Uterus (tissue), 4 donors: Measurements from ENCODE around the gene KRTAP10-9. TPM values are rescaled to one million over a fixed set of nuclear protein-coding genes. Genes with fewer than 3 reads are reported as not detected.

Source experiments
- DNase-seq, 2 donors: peaks; one replicate each; pipeline ENCODE4 v3.0.0-alpha.2; 2019 to 2020
- H3K27ac ChIP-seq, 2 donors: fragments of 200-600 bp; sonication (generic); 1 replicate in 1 of 2; 2 replicates in 1 of 2; pipeline ENCODE4 v1.5.1; 2016 to 2018
- H3K27me3 ChIP-seq, 2 donors: fragments of 200-600 bp; sonication (generic); one replicate each; pipeline ENCODE4 v1.5.1; 2018 to 2019; ENCODE audit warnings: control low read depth in 1 of 2
- H3K36me3 ChIP-seq, 2 donors: fragments of 200-600 bp; sonication (generic); one replicate each; pipeline ENCODE4 v1.5.1; 2019; ENCODE audit warnings: control low read depth in 1 of 2
- H3K4me1 ChIP-seq, 2 donors: fragments of 200-600 bp; sonication (generic); one replicate each; pipeline ENCODE4 v1.5.1; 2018 to 2019; ENCODE audit warnings: control low read depth in 1 of 2
- H3K4me3 ChIP-seq, 2 donors: fragments of 200-600 bp; sonication (generic); 1 replicate in 1 of 2; 2 replicates in 1 of 2; pipeline ENCODE4 v1.5.1; 2018 to 2019; ENCODE audit warnings: mild to moderate bottlenecking in 1 of 2
- H3K9me3 ChIP-seq, 2 donors: fragments of 200-600 bp; sonication (generic); one replicate each; pipeline ENCODE4 v1.5.1; 2019; ENCODE audit warnings: control low read depth in 1 of 2
- POLR2A ChIP-seq, 2 donors: fragments of 450-650 bp; IDR thresholded peaks; one replicate each; pipeline ENCODE4 v1.6.1; 2016; ENCODE audit warnings: antibody characterized with exemption in 2 of 2, mild to moderate bottlenecking in 1 of 2, moderate library complexity in 1 of 2
- intact Hi-C: fragments of 100-400 bp; cut with DNase I; formaldehyde crosslinking; loops from one replicate; pipeline ENCODE4 v1.15.1; 2023; ENCODE audit warnings: low total_unique reads
- total RNA-seq, 4 donors: library from RNA; depleted of rRNA in 3 of 4; stranded (reverse); fragments of >200 nt in 3 of 4; gene quantifications; one replicate each; pipeline versions ENCODE4 v1.1.0 to v1.2.4, GENCODE V29; 2014 to 2023
- TF ChIP-seq, protein P1 (sequence below), 4 experiments: fragments of 200-600 bp in 2 of 4; fragments of 450-650 bp in 2 of 4; sonication (generic) in 2 of 4; IDR thresholded peaks; one replicate each; pipeline ENCODE4 v1.5.1; 2016 to 2019; ENCODE audit warnings: antibody characterized with exemption in 4 of 4, mild to moderate bottlenecking in 2 of 4, moderate library complexity in 1 of 4
- donor health status: DM: yes; HTN: yes; CAD: no.

KRTAP10-9 gene
- total RNA-seq, 4 donors from 2014 or later: not detected

DNA sequence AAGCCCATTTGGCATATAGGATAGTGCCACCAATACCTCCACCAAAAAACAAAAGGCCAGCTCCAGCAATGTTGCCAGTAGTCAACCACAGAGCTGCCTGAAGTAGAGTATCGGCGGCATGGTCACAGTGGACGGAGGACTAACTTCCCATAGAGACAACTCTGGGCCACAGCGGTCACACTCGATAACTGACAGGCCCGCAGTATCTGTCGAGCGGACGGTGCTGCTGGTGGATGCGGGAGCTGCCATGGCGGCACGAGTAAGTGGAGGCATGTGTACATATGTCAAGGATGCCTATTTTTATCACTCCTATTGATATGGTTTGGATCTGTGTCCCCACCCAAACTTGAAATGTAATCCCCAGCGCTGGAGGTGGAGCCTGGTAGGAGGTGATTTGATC, 51.0 kb downstream of the KRTAP10-9 start:
- no peak for TF ChIP-seq POLR2A (IDR thresholded peaks at IDR 0.05)
- TF ChIP-seq, protein P1, sequence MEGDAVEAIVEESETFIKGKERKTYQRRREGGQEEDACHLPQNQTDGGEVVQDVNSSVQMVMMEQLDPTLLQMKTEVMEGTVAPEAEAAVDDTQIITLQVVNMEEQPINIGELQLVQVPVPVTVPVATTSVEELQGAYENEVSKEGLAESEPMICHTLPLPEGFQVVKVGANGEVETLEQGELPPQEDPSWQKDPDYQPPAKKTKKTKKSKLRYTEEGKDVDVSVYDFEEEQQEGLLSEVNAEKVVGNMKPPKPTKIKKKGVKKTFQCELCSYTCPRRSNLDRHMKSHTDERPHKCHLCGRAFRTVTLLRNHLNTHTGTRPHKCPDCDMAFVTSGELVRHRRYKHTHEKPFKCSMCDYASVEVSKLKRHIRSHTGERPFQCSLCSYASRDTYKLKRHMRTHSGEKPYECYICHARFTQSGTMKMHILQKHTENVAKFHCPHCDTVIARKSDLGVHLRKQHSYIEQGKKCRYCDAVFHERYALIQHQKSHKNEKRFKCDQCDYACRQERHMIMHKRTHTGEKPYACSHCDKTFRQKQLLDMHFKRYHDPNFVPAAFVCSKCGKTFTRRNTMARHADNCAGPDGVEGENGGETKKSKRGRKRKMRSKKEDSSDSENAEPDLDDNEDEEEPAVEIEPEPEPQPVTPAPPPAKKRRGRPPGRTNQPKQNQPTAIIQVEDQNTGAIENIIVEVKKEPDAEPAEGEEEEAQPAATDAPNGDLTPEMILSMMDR (IDR thresholded peaks at IDR 0.05): no peak

More for the DNA sequence above, 51.0 kb downstream of the KRTAP10-9 start:
- H3K36me3 ChIP-seq: no peaks in the 10 kb centered on the region
- no peak overlapping the region for H3K27ac ChIP-seq
- intact Hi-C loops: no loop called here
- DNase-seq: no peak
- no peak overlapping the region for H3K4me3 ChIP-seq
- H3K4me1 ChIP-seq: no peaks in the 10 kb centered on the region
- no peaks in the 10 kb centered on the region for H3K27me3 ChIP-seq
- H3K9me3 ChIP-seq: no peaks in the 10 kb centered on the region

Other genes with a start within 250 kb of the KRTAP10-9 start
- 1 to 10 TPM in 2 of 4 donors, under 1 TPM in 1, not detected in 1; under 0.01 to 2.3 (median 2.3) TPM for gene LRRC3, start 171.6 kb upstream of the KRTAP10-9 start, total RNA-seq
- gene KRTAP10-1, start 86.9 kb upstream of the KRTAP10-9 start, total RNA-seq: not detected
- gene KRTAP10-2, start 75.6 kb upstream of the KRTAP10-9 start, total RNA-seq: not detected
- not detected for gene KRTAP10-3, start 68.3 kb upstream of the KRTAP10-9 start, total RNA-seq
- not detected for gene KRTAP10-4, start 53.4 kb upstream of the KRTAP10-9 start, total RNA-seq
- gene KRTAP10-5, start 46.5 kb upstream of the KRTAP10-9 start, total RNA-seq: not detected
- gene KRTAP10-6, start 34.6 kb upstream of the KRTAP10-9 start, total RNA-seq: not detected
- not detected for gene KRTAP10-7, start 26.5 kb upstream of the KRTAP10-9 start, total RNA-seq
- not detected for gene KRTAP10-8, start 15.0 kb upstream of the KRTAP10-9 start, total RNA-seq
- gene KRTAP10-10, start 10.3 kb downstream of the KRTAP10-9 start, total RNA-seq: not detected
- gene KRTAP10-11, start 19.3 kb downstream of the KRTAP10-9 start, total RNA-seq: not detected
- not detected for gene KRTAP12-4, start 27.6 kb downstream of the KRTAP10-9 start, total RNA-seq
- gene KRTAP12-3, start 30.8 kb downstream of the KRTAP10-9 start, total RNA-seq: not detected
- gene KRTAP12-2, start 39.8 kb downstream of the KRTAP10-9 start, total RNA-seq: not detected
- gene KRTAP12-1, start 55.1 kb downstream of the KRTAP10-9 start, total RNA-seq: 1 to 10 TPM in 1 of 4 donors, not detected in 3; 1.5 TPM
- not detected for gene KRTAP10-12, start 70.1 kb downstream of the KRTAP10-9 start, total RNA-seq
- gene TSPEAR, start 84.5 kb downstream of the KRTAP10-9 start, total RNA-seq: under 1 TPM in 3 of 4 donors, not detected in 1; 0.18 to 0.69 (median 0.51) TPM
- 10 to 100 TPM; 38.4 to 75.1 (median 67.4) TPM for gene UBE2G2, start 174.7 kb downstream of the KRTAP10-9 start, total RNA-seq
- gene SUMO3, start 191.0 kb downstream of the KRTAP10-9 start, total RNA-seq: 10 to 100 TPM; 62.6 to 88.4 (median 67.4) TPM
- 100 to 1,000 TPM; 108 to 202 (median 146) TPM for gene PTTG1IP, start 246.6 kb downstream of the KRTAP10-9 start, total RNA-seq